ENCODE results near the gene STBD1. TPM values are rescaled to one million over a fixed set of nuclear protein-coding genes. Genes with fewer than 3 reads are reported as not detected.

STBD1 gene
- total RNA-seq, 2 experiments from 2014 or later, result not detected

GRCh38 chr4:76310683-76311082 is 4.2 kb downstream of the STBD1 start:
- peaks cover 7% of the 10 kb centered on the region for H3K27me3 Mint-ChIP-seq (ENCODE audit: low read depth)
- H3K27ac Mint-ChIP-seq, result no peak overlapping the region
- no peaks in the 10 kb centered on the region for H3K36me3 Mint-ChIP-seq (ENCODE audit: low read depth)
- no peak overlapping the region for H3K4me3 Mint-ChIP-seq
- DNase-seq, result no peak
- H3K4me1 Mint-ChIP-seq (ENCODE audit: low read depth), result no peaks in the 10 kb centered on the region
- H3K9me3 Mint-ChIP-seq, result peaks cover 1% of the 10 kb centered on the region
- intact Hi-C loops (cut with micrococcal nuclease), result no loop called here
- CTCF ChIA-PET, result no interaction called here

DNA sequence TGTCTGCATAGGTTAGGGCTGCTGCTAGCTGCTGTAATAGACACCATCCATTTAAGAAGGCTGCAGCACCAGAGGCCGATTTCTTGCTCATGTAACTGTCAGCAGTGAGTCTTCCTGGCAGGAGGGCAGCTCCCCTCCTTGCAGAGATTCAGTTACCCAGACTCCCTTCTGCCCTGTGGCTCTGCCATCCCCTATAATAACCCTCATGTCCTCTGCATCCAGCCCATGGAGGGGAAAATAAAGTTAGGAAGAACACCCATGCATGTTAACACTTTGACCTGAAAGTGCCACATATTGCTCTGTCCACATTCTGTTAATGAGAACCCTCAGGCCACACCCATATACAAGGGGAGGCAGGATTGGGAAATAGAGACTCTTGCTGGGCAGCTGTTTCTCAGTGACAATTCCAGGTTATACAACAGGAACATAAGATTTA is 5.4 kb downstream of the STBD1 start:
- intact Hi-C loops (cut with micrococcal nuclease), result no loop called here
- peaks cover 2% of the 10 kb centered on the region for H3K36me3 Mint-ChIP-seq (ENCODE audit: low read depth)
- peaks cover 9% of the 10 kb centered on the region for H3K9me3 Mint-ChIP-seq
- DNase-seq, result no peak
- H3K27me3 Mint-ChIP-seq (ENCODE audit: low read depth), result peaks cover 9% of the 10 kb centered on the region
- no peak overlapping the region for H3K4me3 Mint-ChIP-seq
- no peak overlapping the region for H3K27ac Mint-ChIP-seq
- CTCF ChIA-PET, result no interaction called here
- H3K4me1 Mint-ChIP-seq (ENCODE audit: low read depth), result no peaks in the 10 kb centered on the region

DNA sequence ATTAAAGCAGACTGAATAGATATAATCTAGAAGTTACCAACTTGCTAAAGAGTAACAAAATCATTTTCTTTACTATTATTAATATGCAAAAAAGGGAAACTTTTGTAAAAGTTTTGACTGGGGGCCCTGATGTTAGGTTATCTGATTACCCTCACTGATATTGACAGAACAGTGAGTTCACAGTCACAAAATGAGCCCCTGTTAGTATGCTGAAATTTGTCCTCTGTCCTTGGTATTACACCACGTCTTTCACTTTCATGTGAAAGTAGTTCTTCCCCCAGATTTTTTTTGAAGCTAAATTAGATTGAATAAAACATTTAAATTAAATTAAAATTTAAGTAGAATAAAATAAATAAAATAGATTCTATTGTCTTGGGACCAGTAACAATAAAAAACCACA is 5.9 kb downstream of the STBD1 start:
- Mint-ChIP-seq H3K27ac (no peak overlapping the region), H3K36me3 (ENCODE audit: low read depth) (peaks cover 4% of the 10 kb centered on the region), H3K4me3 (no peak overlapping the region), H3K9me3 (peaks cover 12% of the 10 kb centered on the region), H3K27me3 (ENCODE audit: low read depth) (peaks cover 12% of the 10 kb centered on the region), H3K4me1 (ENCODE audit: low read depth) (no peaks in the 10 kb centered on the region)
- CTCF ChIA-PET, result no interaction called here
- no peak for DNase-seq
- intact Hi-C loops (cut with micrococcal nuclease), result no loop called here

DNA sequence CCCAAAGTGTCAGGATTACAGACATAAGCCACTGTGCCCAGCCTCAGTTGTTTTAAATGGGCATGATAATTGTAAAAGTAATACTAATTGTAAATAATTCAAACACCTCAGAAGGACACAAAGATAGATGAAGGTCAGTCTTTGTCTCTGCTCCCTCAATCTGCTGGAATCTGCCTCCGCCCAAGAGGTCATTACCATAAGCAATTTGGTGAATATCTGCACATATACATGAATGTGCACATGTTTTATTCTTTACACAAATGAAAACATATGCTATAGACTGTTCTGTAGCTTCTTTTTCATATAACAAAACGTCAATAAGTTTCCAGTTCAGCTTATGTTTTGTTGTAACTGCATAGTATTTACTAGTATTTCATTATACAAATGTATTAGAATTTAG is 7.0 kb downstream of the STBD1 start:
- no peak for DNase-seq
- CTCF ChIA-PET, result interaction anchor here (0.7 kb wide), 1 partner anchor 64 kb away, joined by 3 read pairs; no protein-coding TSS in a partner anchor
- Mint-ChIP-seq H3K4me1 (ENCODE audit: low read depth) (no peaks in the 10 kb centered on the region), H3K9me3 (peaks cover 12% of the 10 kb centered on the region), H3K4me3 (no peak overlapping the region), H3K36me3 (ENCODE audit: low read depth) (peaks cover 4% of the 10 kb centered on the region), H3K27ac (no peak overlapping the region), H3K27me3 (ENCODE audit: low read depth) (peaks cover 11% of the 10 kb centered on the region)
- intact Hi-C loops (cut with micrococcal nuclease), result no loop called here

- CTCF ChIA-PET, result no interaction called here
- intact Hi-C loops (cut with micrococcal nuclease), result no loop called here
These were observed 8.9 kb downstream of the STBD1 start for GRCh38 chr4:76315267-76315918.

GRCh38 chr4:76316131-76316530 is 9.6 kb downstream of the STBD1 start:
- Mint-ChIP-seq H3K4me3 (no peak overlapping the region), H3K9me3 (peaks cover 24% of the 10 kb centered on the region), H3K27me3 (ENCODE audit: low read depth) (peaks cover 13% of the 10 kb centered on the region), H3K27ac (no peak overlapping the region), H3K36me3 (ENCODE audit: low read depth) (peaks cover 4% of the 10 kb centered on the region), H3K4me1 (ENCODE audit: low read depth) (no peaks in the 10 kb centered on the region)
- intact Hi-C loops (cut with micrococcal nuclease), result no loop called here
- DNase-seq, result no peak
- CTCF ChIA-PET, result no interaction called here

More at GRCh38 chr4:76315267-76315918, 8.9 kb downstream of the STBD1 start:
- Mint-ChIP-seq H3K36me3 (ENCODE audit: low read depth) (peaks cover 4% of the 10 kb centered on the region), H3K27me3 (ENCODE audit: low read depth) (peaks cover 11% of the 10 kb centered on the region), H3K27ac (no peak overlapping the region), H3K4me3 (no peak overlapping the region), H3K4me1 (ENCODE audit: low read depth) (no peaks in the 10 kb centered on the region), H3K9me3 (peaks cover 19% of the 10 kb centered on the region)
- DNase-seq, result no peak

- Mint-ChIP-seq H3K9me3 (peaks cover 28% of the 10 kb centered on the region), H3K27me3 (ENCODE audit: low read depth) (peaks cover 5% of the 10 kb centered on the region), H3K27ac (no peak overlapping the region), H3K4me3 (no peak overlapping the region), H3K4me1 (ENCODE audit: low read depth) (no peaks in the 10 kb centered on the region), H3K36me3 (ENCODE audit: low read depth) (no peaks in the 10 kb centered on the region)
- no peak for DNase-seq
- CTCF ChIA-PET, result no interaction called here
- intact Hi-C loops (cut with micrococcal nuclease), result no loop called here
These were observed 15.7 kb downstream of the STBD1 start for GRCh38 chr4:76322236-76322635.

DNA sequence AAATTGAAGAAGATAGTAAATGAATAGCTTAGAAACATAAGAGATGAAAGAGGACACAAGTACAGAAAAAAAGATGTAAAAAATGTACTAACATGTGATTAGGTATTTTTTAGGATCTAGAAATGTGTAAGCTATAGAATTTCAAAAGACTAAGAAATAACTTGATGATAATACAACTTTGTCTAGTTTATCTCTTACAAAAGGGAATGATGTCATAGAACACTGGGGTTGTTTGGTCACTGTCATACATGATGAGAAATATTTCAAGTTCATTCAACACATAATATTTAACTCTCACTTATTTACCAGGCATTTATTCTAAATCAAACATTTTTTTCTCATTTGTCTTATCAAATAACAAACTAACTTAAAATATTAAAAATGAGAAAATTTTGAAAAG is 18.5 kb downstream of the STBD1 start:
- intact Hi-C loops (cut with micrococcal nuclease), result no loop called here
- H3K27me3 Mint-ChIP-seq (ENCODE audit: low read depth), result peaks cover 6% of the 10 kb centered on the region
- H3K36me3 Mint-ChIP-seq (ENCODE audit: low read depth), result no peaks in the 10 kb centered on the region
- H3K27ac Mint-ChIP-seq, result no peak overlapping the region
- no peaks in the 10 kb centered on the region for H3K4me1 Mint-ChIP-seq (ENCODE audit: low read depth)
- CTCF ChIA-PET, result no interaction called here
- H3K9me3 Mint-ChIP-seq, result peaks cover 27% of the 10 kb centered on the region
- no peak for DNase-seq
- H3K4me3 Mint-ChIP-seq, result no peak overlapping the region

DNA sequence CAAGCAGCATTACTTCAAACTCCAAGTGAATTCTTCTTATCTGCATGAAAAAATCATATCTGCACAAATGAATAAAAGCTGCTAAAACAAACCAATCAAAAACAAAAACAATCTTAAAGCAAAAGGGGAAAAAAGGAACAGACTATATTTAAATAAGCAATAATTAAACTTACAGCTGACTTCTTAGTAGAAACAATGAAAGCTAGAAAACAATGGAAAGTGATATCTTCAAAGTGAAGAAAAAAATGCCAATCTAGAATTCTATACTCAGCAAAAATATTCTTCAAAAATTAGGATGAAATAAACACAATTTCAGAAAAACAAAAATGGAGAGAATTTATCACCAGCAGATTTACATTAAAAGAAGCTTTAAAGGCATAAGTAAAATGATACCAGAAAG is 20.0 kb downstream of the STBD1 start:
- CTCF ChIA-PET, result no interaction called here
- H3K4me1 Mint-ChIP-seq (ENCODE audit: low read depth), result no peaks in the 10 kb centered on the region
- no peak overlapping the region for H3K4me3 Mint-ChIP-seq

GRCh38 chr4:76334885-76335284 is 28.4 kb downstream of the STBD1 start:
- H3K36me3 Mint-ChIP-seq (ENCODE audit: low read depth), result no peaks in the 10 kb centered on the region
- no peaks in the 10 kb centered on the region for H3K27me3 Mint-ChIP-seq (ENCODE audit: low read depth)
- H3K9me3 Mint-ChIP-seq, result no peaks in the 10 kb centered on the region

More for the DNA sequence above, 20.0 kb downstream of the STBD1 start:
- Mint-ChIP-seq H3K27me3 (ENCODE audit: low read depth) (peaks cover 1% of the 10 kb centered on the region), H3K9me3 (peaks cover 19% of the 10 kb centered on the region), H3K36me3 (ENCODE audit: low read depth) (no peaks in the 10 kb centered on the region), H3K27ac (no peak overlapping the region)
- DNase-seq, result no peak
- intact Hi-C loops (cut with micrococcal nuclease), result no loop called here

DNA sequence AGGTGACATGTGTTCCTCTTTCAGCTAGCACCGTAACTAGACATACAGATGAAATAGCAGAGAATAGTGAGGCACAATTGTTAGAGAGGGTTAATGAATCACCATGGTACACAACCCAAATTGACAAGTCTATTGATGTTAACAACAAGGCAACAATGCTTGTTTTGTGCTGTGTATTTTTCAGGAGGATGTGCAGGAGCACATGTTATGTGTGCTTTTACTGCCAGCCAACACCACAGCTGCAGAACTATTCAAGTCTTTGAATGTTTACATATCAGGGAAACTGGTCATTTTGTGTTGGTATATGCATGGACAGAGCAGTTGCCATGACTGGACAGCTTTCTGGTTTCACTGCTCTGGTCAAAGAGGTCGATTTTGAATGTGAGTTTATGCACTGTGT is 32.8 kb downstream of the STBD1 start:
- Mint-ChIP-seq H3K36me3 (ENCODE audit: low read depth) (no peaks in the 10 kb centered on the region), H3K4me3 (no peak overlapping the region), H3K4me1 (ENCODE audit: low read depth) (no peaks in the 10 kb centered on the region), H3K9me3 (no peaks in the 10 kb centered on the region), H3K27ac (no peak overlapping the region), H3K27me3 (ENCODE audit: low read depth) (no peaks in the 10 kb centered on the region)
- CTCF ChIA-PET, result interaction anchor here (0.7 to 1.4 kb wide), 2 partner anchors 160 to 840 kb away, joined by 3 read pairs; no protein-coding TSS in a partner anchor
- no peak for DNase-seq
- intact Hi-C loops (cut with micrococcal nuclease), result no loop called here

More at GRCh38 chr4:76334885-76335284, 28.4 kb downstream of the STBD1 start:
- CTCF ChIA-PET, result interaction anchor here (1.2 to 1.9 kb wide), 2 partner anchors 43 to 155 kb away, joined by 5 to 6 read pairs; no protein-coding TSS in a partner anchor
- intact Hi-C loops (cut with micrococcal nuclease), result no loop called here
- Mint-ChIP-seq H3K27ac (no peak overlapping the region), H3K4me3 (no peak overlapping the region), H3K4me1 (ENCODE audit: low read depth) (no peaks in the 10 kb centered on the region)
- DNase-seq, result no peak

GRCh38 chr4:76341063-76341462 is 34.5 kb downstream of the STBD1 start:
- H3K9me3 Mint-ChIP-seq, result no peaks in the 10 kb centered on the region
- intact Hi-C loops (cut with micrococcal nuclease), result loop anchor here (10.0 kb wide), 1 partner anchor 64 kb away; no protein-coding TSS in a partner anchor
- CTCF ChIA-PET, result no interaction called here
- no peaks in the 10 kb centered on the region for H3K27me3 Mint-ChIP-seq (ENCODE audit: low read depth)
- no peaks in the 10 kb centered on the region for H3K36me3 Mint-ChIP-seq (ENCODE audit: low read depth)
- no peak overlapping the region for H3K27ac Mint-ChIP-seq
- H3K4me3 Mint-ChIP-seq, result no peak overlapping the region
- no peaks in the 10 kb centered on the region for H3K4me1 Mint-ChIP-seq (ENCODE audit: low read depth)
- DNase-seq, result no peak

GRCh38 chr4:76342191-76342590 is 35.7 kb downstream of the STBD1 start:
- Mint-ChIP-seq H3K27ac (no peak overlapping the region), H3K9me3 (peaks cover 8% of the 10 kb centered on the region), H3K36me3 (ENCODE audit: low read depth) (no peaks in the 10 kb centered on the region), H3K27me3 (ENCODE audit: low read depth) (no peaks in the 10 kb centered on the region), H3K4me1 (ENCODE audit: low read depth) (no peaks in the 10 kb centered on the region), H3K4me3 (no peak overlapping the region)
- intact Hi-C loops (cut with micrococcal nuclease), result loop anchor here (10.0 kb wide), 1 partner anchor 63 kb away; no protein-coding TSS in a partner anchor
- DNase-seq, result no peak
- CTCF ChIA-PET, result no interaction called here

All from activated naive CD4-positive, alpha-beta T cell treated with anti-CD3 and anti-CD28 coated beads for 36 hours (primary cell).